Loucy (cell line): ENCODE results near the gene IDH3G.

Experiments used
- H2AFZ ChIP-seq: fragments of 200-600 bp; sonication (generic); 2 replicates; pipeline ENCODE4 v1.6.0; 2016; ENCODE audit warnings: antibody characterized with exemption, mild to moderate bottlenecking, low read length, moderate library complexity
- H3F3A ChIP-seq: fragments of 200-600 bp; 2 replicates; pipeline ENCODE4 v1.6.0; 2016; ENCODE audit warnings: antibody characterized with exemption, low read depth, mild to moderate bottlenecking
- H3K27me3 ChIP-seq: fragments of 200-600 bp; sonication (generic); 2 replicates; pipeline ENCODE4 v1.6.1; 2014; ENCODE audit warnings: low read length, mild to moderate bottlenecking; ENCODE audit not compliant: insufficient read depth, poor library complexity, severe bottlenecking
- H3K36me3 ChIP-seq: fragments of 200-600 bp; sonication (generic); 2 replicates; pipeline ENCODE4 v1.6.1; 2016; ENCODE audit warnings: low read length; ENCODE audit not compliant: insufficient read depth
- H3K4me1 ChIP-seq: fragments of 200-600 bp; sonication (generic); 2 replicates; pipeline ENCODE4 v1.5.1; 2014; ENCODE audit warnings: low read length, mild to moderate bottlenecking; ENCODE audit not compliant: insufficient read depth, poor library complexity, severe bottlenecking
- H3K4me2 ChIP-seq: fragments of 200-600 bp; sonication (generic); 2 replicates; pipeline ENCODE4 v1.6.0; 2014; ENCODE audit warnings: antibody characterized with exemption, low read length, low read depth, mild to moderate bottlenecking; ENCODE audit not compliant: poor library complexity, severe bottlenecking
- H3K4me3 ChIP-seq: fragments of 200-600 bp; sonication (generic); 2 replicates; pipeline ENCODE4 v1.5.1; 2014; ENCODE audit warnings: low read length, mild to moderate bottlenecking, mixed read lengths; ENCODE audit not compliant: poor library complexity, severe bottlenecking
- H3K79me2 ChIP-seq: fragments of 200-600 bp; sonication (generic); 2 replicates; pipeline ENCODE4 v1.6.1; 2014; ENCODE audit warnings: low read length; ENCODE audit not compliant: insufficient read depth
- H3K9ac ChIP-seq: fragments of 200-600 bp; sonication (generic); 2 replicates; pipeline ENCODE4 v1.6.0; 2014; ENCODE audit warnings: mild to moderate bottlenecking, low read depth, low read length, moderate library complexity; ENCODE audit not compliant: poor library complexity, severe bottlenecking
- H3K9me2 ChIP-seq: fragments of 200-600 bp; sonication (generic); replicated peaks from 2 replicates; pipeline ENCODE4 v1.6.1; 2016; ENCODE audit warnings: low read depth, low read length, mixed read lengths
- H3K9me3 ChIP-seq: fragments of 200-600 bp; sonication (generic); 2 replicates; pipeline ENCODE4 v1.6.1; 2014; ENCODE audit warnings: mild to moderate bottlenecking, antibody characterized with exemption, low read length, low read depth; ENCODE audit not compliant: insufficient read depth
- H4K20me1 ChIP-seq: fragments of 200-600 bp; sonication (generic); 2 replicates; pipeline ENCODE4 v1.6.0; 2014; ENCODE audit warnings: antibody characterized with exemption, low read length, mild to moderate bottlenecking; ENCODE audit not compliant: insufficient read depth, poor library complexity, severe bottlenecking
- CTCF ChIP-seq: fragments of 200-600 bp; sonication (generic); conservative IDR thresholded peaks from 2 replicates; pipeline ENCODE4 v1.5.1; 2014; ENCODE audit warnings: mild to moderate bottlenecking, antibody characterized with exemption, low read length
- EZH2phosphoT487 ChIP-seq: fragments of 200-600 bp; IDR thresholded peaks from 2 replicates; pipeline ENCODE4 v1.6.1; 2018; ENCODE audit warnings: antibody characterized with exemption, mild to moderate bottlenecking, moderate library complexity, borderline replicate concordance

IDH3G gene

DNA sequence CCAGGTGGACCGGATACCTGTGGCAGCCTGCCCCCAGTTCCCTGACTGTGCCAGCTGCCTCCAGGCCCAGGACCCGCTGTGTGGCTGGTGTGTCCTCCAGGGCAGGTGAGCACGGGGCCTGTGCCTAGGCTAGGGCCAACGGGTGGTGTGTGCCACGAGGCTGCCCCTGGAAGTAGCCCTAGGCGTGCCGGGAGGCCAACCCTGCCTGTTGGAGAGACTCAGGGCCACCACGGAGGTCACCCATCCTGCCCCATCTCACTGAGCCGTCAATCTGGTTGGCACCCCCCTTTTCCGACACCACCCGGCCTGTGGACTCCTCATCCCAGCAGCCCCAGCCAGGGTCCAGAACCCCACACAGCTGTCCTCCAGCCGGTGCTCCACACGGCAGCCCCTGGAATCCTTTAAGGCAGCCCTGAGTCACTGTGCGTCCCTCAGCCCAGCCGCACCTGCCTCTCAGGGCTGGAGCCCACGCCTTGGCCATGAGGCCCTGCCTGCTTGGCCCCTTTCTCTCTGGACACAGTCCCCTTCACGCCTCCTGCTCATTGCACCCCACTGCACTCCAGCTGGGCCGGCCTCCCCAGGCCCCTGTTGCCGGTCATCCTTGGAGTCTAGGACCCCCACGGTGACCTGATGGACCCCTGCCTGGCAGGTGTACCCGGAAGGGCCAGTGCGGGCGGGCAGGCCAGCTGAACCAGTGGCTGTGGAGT, 24.9 kb downstream of the IDH3G start:
- Histone ChIP-seq H3K27me3 (no peaks in the 10 kb centered on the region), H3K4me2 (no peak overlapping the region), H3K79me2 (no peaks in the 10 kb centered on the region), H3K36me3 (no peaks in the 10 kb centered on the region), H3F3A (no peaks in the 10 kb centered on the region), H4K20me1 (no peaks in the 10 kb centered on the region), H3K4me3 (no peak overlapping the region), H3K9me3 (no peaks in the 10 kb centered on the region), H3K9me2 (no peaks in the 10 kb centered on the region), H2AFZ (no peak overlapping the region), H3K4me1 (peaks cover 4% of the 10 kb centered on the region), H3K9ac (no peak overlapping the region)
- TF ChIP-seq EZH2phosphoT487 (no peak), CTCF (no peak)

GRCh38 chrX:153768311-153769157, 25.6 kb downstream of the IDH3G start:
- Histone ChIP-seq H3K27me3 (no peaks in the 10 kb centered on the region), H3K36me3 (no peaks in the 10 kb centered on the region), H2AFZ (no peak overlapping the region), H3K4me2 (no peak overlapping the region), H3K9me3 (no peaks in the 10 kb centered on the region), H3K9ac (no peak overlapping the region), H3K4me1 (peaks cover 4% of the 10 kb centered on the region), H3F3A (no peaks in the 10 kb centered on the region), H3K79me2 (no peaks in the 10 kb centered on the region), H3K9me2 (no peaks in the 10 kb centered on the region), H3K4me3 (no peak overlapping the region), H4K20me1 (no peaks in the 10 kb centered on the region)
- TF ChIP-seq CTCF: 0 out of 2 replicates have a peak, but pooled peaks have one; percentile 27
- no peak for TF ChIP-seq EZH2phosphoT487

- H3K9me2 ChIP-seq: no peaks in the 10 kb centered on the region
- no peaks in the 10 kb centered on the region for H3K36me3 ChIP-seq
- TF ChIP-seq EZH2phosphoT487 (no peak), CTCF (no peak)
- H3F3A ChIP-seq: no peaks in the 10 kb centered on the region
- no peak overlapping the region for H3K4me2 ChIP-seq
- H2AFZ ChIP-seq: no peak overlapping the region
- peaks cover 4% of the 10 kb centered on the region for H3K4me1 ChIP-seq
- H3K27me3 ChIP-seq: no peaks in the 10 kb centered on the region
- no peaks in the 10 kb centered on the region for H4K20me1 ChIP-seq
- no peak overlapping the region for H3K9ac ChIP-seq
- H3K79me2 ChIP-seq: no peaks in the 10 kb centered on the region
- no peak overlapping the region for H3K4me3 ChIP-seq
- no peaks in the 10 kb centered on the region for H3K9me3 ChIP-seq
Measured at GRCh38 chrX:153767674-153768055, 26.5 kb downstream of the IDH3G start.
